Esophagus muscularis mucosa (tissue), 2 donors: ENCODE measurements around the gene TRIM3.

ENCODE experiments used
- EP300 ChIP-seq: sonication (generic); formaldehyde crosslinking; IDR thresholded peaks from one replicate; pipeline ENCODE4 v1.6.1; 2017; ENCODE audit warnings: antibody characterized with exemption
- POLR2A ChIP-seq: fragments of 450-650 bp; IDR thresholded peaks from one replicate; pipeline ENCODE4 v1.6.1; 2017; ENCODE audit warnings: antibody characterized with exemption, moderate library complexity, mild to moderate bottlenecking, low read depth

DNA sequence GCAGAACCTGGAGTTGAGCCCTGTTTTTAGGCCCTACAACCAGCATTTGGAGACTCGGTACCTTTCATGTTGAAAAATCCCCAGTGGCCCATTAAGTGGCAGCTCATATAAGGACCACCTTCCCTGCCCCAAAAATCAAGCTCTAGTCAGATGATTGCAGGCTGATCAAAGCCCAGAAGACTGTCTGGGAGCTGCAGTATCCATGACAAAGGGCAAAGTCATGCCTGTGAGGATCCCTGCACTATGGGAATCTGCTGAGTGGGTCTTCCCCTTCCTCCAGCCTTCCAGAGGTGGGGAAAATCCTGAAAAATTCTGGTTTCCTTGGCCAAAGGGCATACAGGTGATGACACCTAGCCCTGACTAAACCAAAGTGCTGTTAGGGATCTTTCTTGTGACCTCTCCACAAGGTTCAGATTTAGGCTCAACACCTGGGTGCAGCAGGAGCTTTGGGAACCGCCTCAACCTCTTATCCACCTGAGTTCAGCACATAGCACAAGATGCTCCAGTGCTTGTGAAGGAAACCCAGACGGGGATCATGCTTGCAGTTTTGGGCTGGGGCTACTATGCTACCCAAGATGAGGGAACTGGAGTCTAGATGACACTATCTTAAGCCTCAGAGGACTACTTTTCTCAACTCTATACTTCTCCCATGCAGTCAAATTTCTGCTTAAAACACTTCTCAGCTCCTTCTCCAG, 1.2 kb upstream of the TRIM3 start:
- TF ChIP-seq POLR2A (no peak), EP300 (no peak)
